Thymus (tissue), 11 donors: ENCODE measurements around the gene FBXL5. TPM values are rescaled to one million over a fixed set of nuclear protein-coding genes. Genes with fewer than 3 reads are reported as not detected.

ENCODE experiments used
- DNase-seq, 9 donors: peaks; one replicate each; pipeline ENCODE4 v3.0.0-alpha.2; 2013; ENCODE audit warnings: low spot score in 9 of 9, low read depth in 6 of 9, missing footprints in 1 of 9
- H3K27ac ChIP-seq, 2 donors: one replicate each; pipeline ENCODE4 v1.5.1; 2013; ENCODE audit warnings: control low read depth in 1 of 2, low read depth in 1 of 2, low read length in 1 of 2, mild to moderate bottlenecking in 1 of 2, moderate library complexity in 1 of 2
- H3K27me3 ChIP-seq, 2 donors: one replicate each; pipeline ENCODE4 v1.5.1; 2013; ENCODE audit warnings: low read length in 1 of 2; ENCODE audit not compliant: control insufficient read depth in 2 of 2, insufficient read depth in 1 of 2
- H3K36me3 ChIP-seq, 2 donors: one replicate each; pipeline ENCODE4 v1.5.1; 2013; ENCODE audit warnings: low read length in 1 of 2, mild to moderate bottlenecking in 1 of 2, moderate library complexity in 1 of 2; ENCODE audit not compliant: control insufficient read depth in 2 of 2, insufficient read depth in 2 of 2
- H3K4me1 ChIP-seq, 2 donors: one replicate each; pipeline ENCODE4 v1.5.1; 2013; ENCODE audit warnings: low read length in 2 of 2; ENCODE audit not compliant: control insufficient read depth in 2 of 2, insufficient read depth in 2 of 2
- H3K4me3 ChIP-seq, 2 donors: one replicate each; pipeline ENCODE4 v1.5.1; 2013; ENCODE audit warnings: low read length in 2 of 2, control low read depth in 1 of 2, mild to moderate bottlenecking in 1 of 2
- H3K9me3 ChIP-seq, 2 donors: one replicate each; pipeline ENCODE4 v1.5.1; 2013; ENCODE audit warnings: low read length in 1 of 2, mild to moderate bottlenecking in 1 of 2; ENCODE audit not compliant: control insufficient read depth in 2 of 2, insufficient read depth in 1 of 2
- WGBS: extraction: QIAGEN DNeasy Blood & Tissue Kit; methylation state at CpG from one replicate; pipeline ENCODE4 v1.1.7; 2013; 5-methylcytosine and 5-hydroxymethylcytosine counted together
- polyA plus RNA-seq: library from polyadenylated mRNA; stranded (reverse); fragments of 200-250 nt; gene quantifications from one replicate; pipeline ENCODE4 v1.2.3, GENCODE V29; 2013
- total RNA-seq: library from RNA; stranded (reverse); fragments of 120-200 nt; gene quantifications from one replicate; pipeline ENCODE4 v1.2.4, GENCODE V29; 2013
- donor health status: healthy.

Gene FBXL5
- total and polyA plus RNA-seq, 2 donors, result 66.7 to 72.6 TPM

DNA sequence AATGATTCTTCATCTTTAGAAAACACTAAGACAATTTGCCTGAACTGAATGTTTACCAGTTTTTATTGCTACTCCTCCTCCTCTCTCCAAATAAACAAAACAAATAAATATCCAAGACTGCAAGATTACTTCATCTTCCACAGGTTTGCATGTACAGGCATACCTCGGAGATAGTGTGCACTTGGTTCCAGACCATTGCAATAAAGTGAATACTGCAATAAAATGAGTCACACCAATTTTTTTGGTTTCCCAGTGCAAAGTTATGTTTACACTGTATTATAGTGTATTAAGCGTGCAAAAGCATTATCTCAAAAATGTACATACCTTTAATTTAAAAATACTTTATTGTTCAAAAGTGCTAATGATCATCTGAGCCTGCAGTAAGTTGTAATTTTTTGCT lies 53.3 kb downstream of the FBXL5 start:
- 95% methylated on average over 2 of the region's 2 CpGs for WGBS
- DNase-seq, result no peak
- H3K4me3 ChIP-seq, result no peak overlapping the region
- no peaks in the 10 kb centered on the region for H3K27me3 ChIP-seq
- H3K36me3 ChIP-seq, result peaks cover 0 to 22% of the 10 kb centered on the region in 2 donors
- no peak overlapping the region for H3K27ac ChIP-seq
- no peaks in the 10 kb centered on the region for H3K4me1 ChIP-seq
- H3K9me3 ChIP-seq, result no peaks in the 10 kb centered on the region

DNA sequence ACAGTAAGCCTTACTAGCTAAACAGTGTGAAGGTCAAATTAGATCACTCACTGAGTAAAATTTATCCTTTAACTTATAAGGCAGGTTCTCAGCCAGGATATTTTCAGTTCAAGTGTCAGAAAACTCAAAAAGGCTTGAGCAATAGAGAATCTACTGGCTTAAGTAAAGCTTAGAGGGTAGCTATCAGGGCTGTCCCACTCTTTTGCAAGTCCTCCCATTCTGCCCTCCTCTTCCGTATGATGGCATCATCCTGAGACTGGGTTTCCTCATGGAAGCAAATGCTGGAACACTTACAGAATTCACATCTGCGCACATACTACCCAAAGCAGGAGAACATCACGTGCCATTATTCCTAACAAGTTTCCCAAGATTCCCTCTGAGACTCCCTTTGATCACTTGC lies 55.0 kb downstream of the FBXL5 start:
- Histone ChIP-seq H3K4me3 (no peak overlapping the region), H3K9me3 (no peaks in the 10 kb centered on the region), H3K36me3 (peaks cover 0 to 19% of the 10 kb centered on the region in 2 donors), H3K4me1 (no peaks in the 10 kb centered on the region), H3K27me3 (no peaks in the 10 kb centered on the region), H3K27ac (no peak overlapping the region)
- 97% methylated on average over 3 of the region's 3 CpGs for WGBS
- no peak for DNase-seq

DNA sequence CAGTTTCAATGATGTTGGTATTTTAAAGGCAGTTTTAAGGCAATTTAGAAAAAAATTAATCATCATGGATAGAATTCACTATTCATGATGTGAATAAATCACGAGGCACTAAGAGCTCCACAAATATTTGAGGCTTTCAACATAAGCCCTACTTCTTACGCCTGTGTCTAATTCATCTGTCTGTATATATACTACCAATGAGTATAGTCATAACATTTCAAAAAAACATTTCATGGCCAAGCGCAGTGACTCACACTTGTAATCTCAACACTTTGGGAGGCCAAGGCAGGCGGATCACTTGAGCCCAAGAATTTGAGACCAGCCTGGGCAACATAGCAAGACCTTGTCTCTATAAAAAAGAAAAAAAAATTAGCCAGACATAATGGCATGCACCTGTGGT lies 56.5 kb downstream of the FBXL5 start:
- Histone ChIP-seq H3K27me3 (no peaks in the 10 kb centered on the region), H3K36me3 (peaks cover 0 to 6% of the 10 kb centered on the region in 2 donors), H3K27ac (no peak overlapping the region), H3K9me3 (no peaks in the 10 kb centered on the region), H3K4me1 (no peaks in the 10 kb centered on the region), H3K4me3 (no peak overlapping the region)
- WGBS, result 98% methylated on average over 4 of the region's 4 CpGs
- no peak for DNase-seq

- H3K27me3 ChIP-seq, result no peaks in the 10 kb centered on the region
- no peak overlapping the region for H3K27ac ChIP-seq
Observed at GRCh38 chr4:15592799-15593198, 62.4 kb downstream of the FBXL5 start.

DNA sequence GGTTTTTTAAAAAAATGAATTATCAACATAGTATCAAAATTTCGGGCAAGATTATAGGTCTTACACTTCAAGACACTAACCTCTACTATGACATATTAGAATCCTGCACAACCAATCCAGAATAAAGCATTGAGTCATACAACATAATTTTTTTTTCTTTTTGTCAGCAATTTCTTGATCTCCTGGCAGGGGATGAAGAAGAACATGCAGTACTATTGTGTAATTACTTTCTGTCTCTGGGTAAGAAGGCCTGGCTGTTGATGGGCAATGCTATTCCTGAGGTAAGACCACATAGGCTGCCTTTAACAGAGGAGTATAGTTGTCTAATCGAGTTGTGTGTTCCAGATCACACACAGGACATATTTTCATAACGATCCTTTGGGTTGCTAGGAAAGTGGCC lies 67.5 kb downstream of the FBXL5 start:
- no peaks in the 10 kb centered on the region for H3K9me3 ChIP-seq
- WGBS, result 65% methylated on average over 3 of the region's 3 CpGs
- no peaks in the 10 kb centered on the region for H3K4me1 ChIP-seq
- no peak for DNase-seq
- H3K27me3 ChIP-seq, result no peaks in the 10 kb centered on the region
- H3K4me3 ChIP-seq, result no peak overlapping the region
- H3K27ac ChIP-seq, result no peak overlapping the region
- H3K36me3 ChIP-seq, result no peaks in the 10 kb centered on the region

More at GRCh38 chr4:15592799-15593198, 62.4 kb downstream of the FBXL5 start:
- Histone ChIP-seq H3K4me3 (no peak overlapping the region), H3K36me3 (no peaks in the 10 kb centered on the region), H3K9me3 (no peaks in the 10 kb centered on the region), H3K4me1 (no peaks in the 10 kb centered on the region)
- WGBS, result 93% methylated on average over 3 of the region's 3 CpGs
- DNase-seq, result no peak

GRCh38 chr4:15586066-15586465 lies 69.1 kb downstream of the FBXL5 start:
- no peaks in the 10 kb centered on the region for H3K36me3 ChIP-seq
- no peak for DNase-seq
- no peaks in the 10 kb centered on the region for H3K4me1 ChIP-seq
- 99% methylated on average over 1 of the region's 1 CpG for WGBS
- no peaks in the 10 kb centered on the region for H3K9me3 ChIP-seq
- no peak overlapping the region for H3K4me3 ChIP-seq
- H3K27me3 ChIP-seq, result no peaks in the 10 kb centered on the region
- no peak overlapping the region for H3K27ac ChIP-seq

DNA sequence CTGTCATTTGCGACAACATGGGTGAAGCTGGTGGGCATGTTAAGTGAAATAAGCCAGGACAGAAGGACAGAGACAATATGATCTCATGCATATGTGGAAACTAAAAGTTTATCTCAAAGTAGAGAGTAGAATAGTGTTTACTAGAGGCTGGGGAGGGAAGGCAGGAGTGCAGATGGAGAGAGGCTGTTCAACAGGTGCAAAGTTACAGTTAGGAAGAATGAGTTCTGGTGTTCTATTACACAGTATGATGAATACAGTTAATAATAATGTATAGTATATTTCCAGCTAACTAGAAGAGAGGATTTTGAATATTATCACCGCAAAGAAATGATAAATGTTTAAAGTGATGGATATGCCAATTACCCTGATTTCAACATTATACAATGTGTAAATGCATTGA lies 69.8 kb downstream of the FBXL5 start:
- Histone ChIP-seq H3K4me3 (no peak overlapping the region), H3K9me3 (no peaks in the 10 kb centered on the region), H3K4me1 (no peaks in the 10 kb centered on the region), H3K36me3 (no peaks in the 10 kb centered on the region), H3K27me3 (no peaks in the 10 kb centered on the region), H3K27ac (no peak overlapping the region)
- peak in 1 of 9 donors; percentile 1 for DNase-seq
- WGBS, result 97% methylated on average over 2 of the region's 2 CpGs

GRCh38 chr4:15584785-15585184 lies 70.4 kb downstream of the FBXL5 start:
- H3K4me1 ChIP-seq, result no peaks in the 10 kb centered on the region
- no peak overlapping the region for H3K4me3 ChIP-seq
- WGBS, result 99% methylated on average over 1 of the region's 1 CpG
- no peaks in the 10 kb centered on the region for H3K9me3 ChIP-seq
- H3K36me3 ChIP-seq, result no peaks in the 10 kb centered on the region
- H3K27me3 ChIP-seq, result no peaks in the 10 kb centered on the region
- DNase-seq, result no peak
- no peak overlapping the region for H3K27ac ChIP-seq

DNA sequence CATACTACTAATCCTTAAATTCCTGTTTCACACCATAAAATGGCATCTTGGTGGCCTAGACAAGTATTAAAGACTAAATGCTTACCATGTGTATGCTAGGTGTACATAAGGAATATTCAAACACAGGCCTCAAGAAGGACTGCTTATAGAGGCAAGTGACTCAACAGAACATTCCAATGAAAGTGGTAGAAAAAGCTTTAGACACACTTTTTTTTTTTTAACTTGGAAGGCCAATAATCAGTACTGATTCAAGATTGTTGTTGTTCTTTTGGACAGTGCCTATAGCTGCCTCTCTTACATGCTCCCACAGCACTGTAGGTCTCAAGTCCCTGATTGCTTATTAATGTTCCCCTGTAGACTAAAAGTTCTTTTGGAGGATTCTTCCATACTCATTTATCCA lies 77.6 kb downstream of the FBXL5 start:
- Histone ChIP-seq H3K4me1 (no peaks in the 10 kb centered on the region), H3K36me3 (no peaks in the 10 kb centered on the region), H3K27me3 (no peaks in the 10 kb centered on the region), H3K27ac (no peak overlapping the region), H3K4me3 (no peak overlapping the region), H3K9me3 (no peaks in the 10 kb centered on the region)
- no peak for DNase-seq

DNA sequence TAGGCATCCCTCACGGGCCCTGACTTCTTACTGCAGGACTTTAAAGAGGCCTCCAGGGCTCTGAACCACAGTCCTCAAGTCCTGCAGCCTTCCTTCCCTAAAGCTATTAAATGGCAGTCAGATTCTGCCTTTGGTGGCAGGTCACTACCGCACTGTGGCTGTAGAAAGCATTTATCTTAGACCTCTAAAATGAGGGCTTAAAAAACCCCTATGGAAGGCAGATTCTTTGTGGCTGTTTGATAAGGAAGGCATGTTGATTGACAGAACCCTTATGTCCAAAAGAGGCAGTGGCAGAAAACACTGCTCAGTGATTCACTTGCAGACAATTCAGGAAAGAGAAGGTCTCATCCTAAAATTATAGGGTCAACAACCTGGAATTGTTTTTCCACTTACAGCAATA lies 79.2 kb downstream of the FBXL5 start:
- H3K9me3 ChIP-seq, result no peaks in the 10 kb centered on the region
- H3K4me1 ChIP-seq, result no peaks in the 10 kb centered on the region
- no peaks in the 10 kb centered on the region for H3K27me3 ChIP-seq
- no peak for DNase-seq
- WGBS, result 99% methylated on average over 2 of the region's 2 CpGs
- H3K27ac ChIP-seq, result no peak overlapping the region
- H3K4me3 ChIP-seq, result no peak overlapping the region
- no peaks in the 10 kb centered on the region for H3K36me3 ChIP-seq
